NCI-H2029 treated with DMSO at 0.1 percent for 48 hours (cell line): ENCODE measurements around the gene PIGBOS1.
"Not testable (repeated sequence)": the region's sequence is repeated elsewhere in the genome, so short reads cannot be mapped to it uniquely, and the experiment has no call there.

Experiments used
- DNase-seq: peaks from one replicate; lab custom pipeline; 2025; lab: John Stamatoyannopoulos, UW

Gene PIGBOS1, protein sequence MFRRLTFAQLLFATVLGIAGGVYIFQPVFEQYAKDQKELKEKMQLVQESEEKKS

GRCh38 chr15:55318588-55319494, at the start of gene PIGBOS1, which contains the start of gene PIGB:
PIGBOS1 (minus strand) TSS chr15:55319123; CDS start chr15:55317792, 1,331 bp downstream.
PIGB (plus strand) TSS chr15:55319222; CDS start chr15:55319251, 29 bp downstream.
- DNase-seq = peak; percentile 50

DNA sequence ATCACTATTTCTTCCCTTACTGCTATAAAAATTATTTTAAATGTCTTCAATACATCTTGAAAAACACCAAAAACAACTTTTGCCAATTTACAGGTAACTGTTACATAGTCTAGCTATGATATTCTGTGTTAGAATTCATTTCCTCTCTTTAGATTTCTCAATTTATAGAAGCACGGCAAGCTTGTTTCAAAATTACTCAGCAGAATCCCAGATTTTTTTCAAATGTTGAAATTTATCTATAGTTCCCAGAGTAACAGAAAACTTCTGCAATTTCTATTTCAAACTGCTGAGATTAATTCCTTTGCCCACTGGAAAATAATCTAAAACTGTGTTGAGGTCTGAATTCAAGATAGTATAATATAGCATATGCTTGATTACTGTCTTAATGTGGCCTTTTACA, 48.1 kb upstream of the PIGBOS1 start:
- DNase-seq = no peak

GRCh38 chr15:55362641-55363040, 43.7 kb upstream of the PIGBOS1 start:
- no peak for DNase-seq

DNA sequence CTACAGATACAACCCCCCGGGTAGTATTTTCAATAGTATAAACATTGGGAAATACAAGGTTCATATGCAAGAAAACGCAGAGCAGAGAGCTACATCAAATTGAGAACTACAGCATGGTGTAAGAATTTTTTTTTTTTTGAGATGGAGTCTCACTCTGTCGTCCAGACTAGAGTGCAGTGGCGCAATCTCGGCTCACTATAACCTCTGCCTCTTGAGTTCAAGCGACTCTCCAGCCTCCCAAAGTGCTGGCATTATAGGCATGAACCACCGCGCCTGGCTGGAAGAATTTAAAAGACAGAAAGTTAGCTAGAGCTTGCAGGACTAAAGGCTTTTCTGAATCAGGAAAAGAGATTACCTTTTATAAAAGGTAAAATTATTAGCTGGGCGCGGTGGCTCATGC, 42.1 kb upstream of the PIGBOS1 start:
- DNase-seq = no peak

DNA sequence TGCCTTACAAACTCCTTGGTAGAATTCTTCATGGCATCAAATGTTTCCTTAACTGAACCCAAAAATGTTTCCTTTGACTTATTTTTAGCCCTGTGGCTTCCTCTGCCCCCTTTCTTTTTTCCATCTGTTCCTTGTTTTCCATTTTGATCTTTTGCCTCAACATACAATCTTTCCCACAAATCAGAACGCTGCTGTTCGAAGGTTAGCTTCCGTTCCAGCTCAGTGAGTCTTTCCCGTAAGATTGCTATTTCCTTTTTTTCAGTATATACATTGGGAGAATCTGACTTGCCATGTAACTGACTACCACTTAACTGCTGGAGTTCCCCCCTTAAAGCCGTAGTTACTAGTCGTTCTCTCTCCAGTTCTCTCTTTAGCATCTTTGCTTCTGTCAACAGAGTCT, 41.3 kb upstream of the PIGBOS1 start:
- no peak for DNase-seq

DNA sequence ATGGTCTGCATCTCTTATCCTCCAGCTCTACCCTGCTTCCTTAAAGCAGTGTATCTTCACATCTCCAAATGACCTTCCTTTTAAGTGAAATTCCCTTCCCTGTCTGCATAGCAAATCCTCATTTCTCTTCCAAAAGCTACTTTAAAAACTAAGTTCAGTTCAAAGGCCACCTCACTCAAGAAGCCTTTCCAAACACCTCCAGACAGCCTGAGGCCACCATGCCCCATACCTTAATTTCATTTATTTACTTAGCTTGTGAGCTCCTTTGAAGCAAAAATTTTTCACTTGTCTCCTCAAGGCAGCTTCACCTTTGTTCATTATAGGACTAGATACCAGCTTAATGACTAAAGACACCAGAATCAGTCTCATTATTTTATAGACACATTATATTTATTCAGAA, 39.5 kb upstream of the PIGBOS1 start:
- no peak for DNase-seq

GRCh38 chr15:55357774-55358173, 38.9 kb upstream of the PIGBOS1 start:
- DNase-seq = no peak

DNA sequence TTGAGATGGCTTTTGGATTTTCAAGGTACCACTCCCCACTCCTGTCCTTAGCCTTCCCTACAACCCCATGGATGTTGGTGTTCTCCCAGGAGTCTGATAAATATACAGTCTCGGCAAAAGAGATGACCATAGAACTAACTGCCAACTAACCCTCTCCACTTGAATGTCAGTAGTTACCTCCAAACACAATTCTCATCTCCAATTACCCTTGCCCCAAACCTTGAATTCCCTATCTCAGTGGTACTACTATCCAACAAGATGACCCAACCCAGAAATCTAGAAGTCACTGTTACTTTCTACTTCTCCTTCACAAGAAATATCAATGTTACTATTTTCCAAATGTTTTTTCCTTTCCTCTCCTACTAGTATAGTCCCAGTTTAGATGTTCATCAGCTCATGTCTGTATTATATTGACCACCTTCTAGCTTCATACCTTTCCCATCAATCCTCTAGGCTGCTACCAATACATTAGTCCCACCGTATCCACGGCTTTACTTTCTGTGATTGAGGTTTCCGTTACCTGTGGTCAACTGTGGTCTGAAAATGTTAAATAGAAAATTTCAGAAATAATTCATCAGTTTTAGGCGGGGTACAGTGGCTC, 38.2 kb upstream of the PIGBOS1 start:
- DNase-seq = no peak

GRCh38 chr15:55353025-55353424, 34.1 kb upstream of the PIGBOS1 start:
- no peak for DNase-seq

GRCh38 chr15:55349282-55349681, 30.4 kb upstream of the PIGBOS1 start:
- DNase-seq = no peak

GRCh38 chr15:55348281-55348778, 29.4 kb upstream of the PIGBOS1 start:
- no peak for DNase-seq

DNA sequence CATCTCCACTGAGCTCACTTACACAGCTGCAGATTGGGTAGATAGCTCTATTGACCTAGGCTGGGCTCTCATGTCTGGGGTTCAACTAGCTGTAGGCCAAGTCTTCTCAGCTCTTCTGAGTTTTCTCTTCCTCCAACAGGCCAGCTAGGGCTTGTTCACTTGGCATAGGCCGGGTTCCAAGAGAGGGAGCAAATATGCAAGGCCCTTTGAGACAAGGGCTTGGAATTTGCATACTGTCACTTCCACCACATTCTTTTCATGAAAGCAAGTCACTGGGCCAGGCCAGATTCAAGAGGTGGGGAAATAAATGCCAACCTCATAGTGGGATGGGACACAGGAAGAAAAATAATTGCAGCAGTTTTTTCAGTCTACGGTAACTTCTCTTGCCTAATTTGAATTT, 25.3 kb upstream of the PIGBOS1 start:
- DNase-seq = no peak

DNA sequence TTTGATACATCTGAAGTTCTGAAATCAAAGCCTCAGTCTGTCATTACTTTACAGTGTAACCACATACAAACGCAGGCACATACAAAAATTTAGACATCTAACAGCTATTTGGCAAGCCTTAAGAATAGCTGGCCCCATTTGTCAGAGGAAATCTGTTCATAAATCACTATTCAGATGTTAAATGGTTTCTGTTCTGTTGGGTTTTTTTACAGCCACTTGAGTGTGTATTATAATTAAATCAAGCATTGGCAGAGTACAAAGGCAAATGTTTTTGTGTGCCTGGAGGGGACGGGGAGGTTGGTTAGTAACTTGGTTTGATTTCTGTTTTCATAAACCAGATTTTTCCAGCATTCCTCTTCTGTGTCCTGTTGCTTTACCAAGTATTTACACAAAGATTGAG, 24.2 kb upstream of the PIGBOS1 start:
- peak; percentile 11 for DNase-seq

GRCh38 chr15:55337160-55337559, 18.2 kb upstream of the PIGBOS1 start:
- no peak for DNase-seq

DNA sequence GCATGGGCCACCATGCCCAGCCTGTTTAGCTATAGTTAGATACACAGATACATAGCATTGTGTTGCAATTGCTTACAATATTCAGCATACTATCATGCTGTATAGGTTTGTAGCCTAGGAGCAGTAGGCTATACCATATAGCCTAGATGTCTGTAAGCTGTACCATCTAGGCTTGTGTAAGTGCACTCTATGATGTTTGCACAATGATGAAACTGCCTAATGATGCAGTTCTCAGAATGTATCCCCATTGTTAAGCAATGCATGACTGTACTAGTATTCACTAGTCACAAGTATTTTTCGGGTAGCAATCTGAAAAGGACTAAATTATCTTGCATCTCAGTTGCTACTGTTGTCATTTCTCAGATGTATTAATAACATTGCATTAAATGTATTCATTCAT, 16.1 kb upstream of the PIGBOS1 start:
- DNase-seq = no peak

DNA sequence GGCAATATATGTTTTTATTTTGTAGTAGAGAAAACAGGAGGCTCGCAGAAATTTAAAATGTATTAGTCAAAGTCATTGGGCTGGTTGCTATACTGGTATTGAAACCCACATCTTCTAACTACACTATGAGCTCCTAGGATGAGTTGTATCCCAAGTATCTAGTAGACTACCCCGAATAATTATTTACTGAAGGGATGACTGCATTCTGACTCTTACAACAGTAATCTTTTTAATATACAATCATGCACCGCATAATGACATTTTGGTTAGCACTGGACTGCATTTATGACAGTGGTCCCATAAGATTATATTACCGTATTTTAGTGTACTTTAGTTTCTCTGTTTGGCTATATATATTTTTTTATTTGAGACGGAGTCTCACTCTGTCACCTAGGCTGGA, 15.4 kb upstream of the PIGBOS1 start:
- no peak for DNase-seq

DNA sequence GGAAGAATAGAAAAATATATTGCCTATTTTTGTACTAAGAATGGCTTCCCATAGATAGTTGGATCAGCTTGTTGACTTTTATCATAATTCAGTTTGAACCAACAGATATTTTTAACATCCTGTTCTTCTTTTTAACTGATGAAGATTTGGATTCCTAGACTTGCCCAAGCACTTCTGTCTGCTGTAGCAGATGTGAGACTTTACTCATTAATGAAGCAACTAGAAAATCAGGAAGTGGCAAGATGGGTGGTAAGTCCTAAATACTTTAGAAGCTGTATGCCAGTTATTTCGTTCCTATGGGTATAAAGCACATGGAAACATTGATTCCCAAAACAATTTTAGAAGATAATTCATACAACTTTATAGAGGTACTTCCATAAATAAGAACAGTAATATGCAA, 8.5 kb upstream of the PIGBOS1 start:
- no peak for DNase-seq

GRCh38 chr15:55322467-55322866, 3.5 kb upstream of the PIGBOS1 start:
- no peak for DNase-seq

DNA sequence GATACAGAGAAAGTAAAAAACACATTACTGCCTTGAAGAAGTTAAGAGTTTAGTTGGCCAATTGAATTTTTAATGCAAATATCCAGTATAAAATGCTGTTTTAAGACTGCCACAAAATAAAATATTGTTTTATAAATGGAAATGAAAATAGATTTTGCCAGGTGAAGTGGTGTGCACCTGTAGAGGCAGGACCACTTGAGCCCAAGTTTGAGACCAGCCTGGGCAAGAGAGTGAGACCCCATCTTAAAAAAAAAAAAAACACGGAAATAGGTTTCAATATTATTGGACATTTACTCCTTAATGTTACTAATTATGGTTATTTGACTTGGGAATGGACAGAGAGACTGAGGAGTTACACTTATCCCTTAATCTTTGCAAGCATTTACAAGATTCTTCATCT, 2.0 kb upstream of the PIGBOS1 start:
- no peak for DNase-seq

- DNase-seq = no peak
These were observed 1.3 kb upstream of the PIGBOS1 start for GRCh38 chr15:55320238-55320550.

GRCh38 chr15:55319537-55320237, 764 bp upstream of the PIGBOS1 start:
- no peak for DNase-seq

DNA sequence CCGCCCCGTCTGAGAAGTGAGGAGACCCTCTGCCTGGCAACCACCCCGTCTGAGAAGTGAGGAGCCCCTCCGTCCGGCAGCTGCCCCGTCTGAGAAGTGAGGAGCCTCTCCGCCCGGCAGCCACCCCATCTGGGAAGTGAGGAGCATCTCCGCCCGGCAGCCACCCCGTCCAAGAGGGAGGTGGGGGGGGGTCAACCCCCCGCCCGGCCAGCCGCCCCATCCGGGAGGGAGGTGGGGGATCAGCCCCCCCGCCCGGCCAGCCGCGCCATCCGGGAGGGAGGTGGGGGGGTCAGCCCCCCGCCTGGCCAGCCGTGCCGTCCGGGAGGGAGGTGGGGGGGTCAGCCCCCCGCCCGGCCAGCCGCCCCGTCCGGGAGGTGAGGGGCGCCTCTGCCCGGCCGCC, 16.1 kb downstream of the PIGBOS1 start:
- not testable (repeated sequence) for DNase-seq

- no peak for DNase-seq
These were observed 21.6 kb downstream of the PIGBOS1 start for GRCh38 chr15:55297315-55297714.
